Fibroblast of lung (primary cell): ENCODE results near the gene VASN. TPM values are rescaled to one million over a fixed set of nuclear protein-coding genes. Genes with fewer than 3 reads are reported as not detected.
A peak's percentile ranks its signal among the peaks of the same experiment; 100 is the strongest.

ENCODE experiments used
- DNase-seq, 2 donors: peaks; one replicate each; pipeline versions ENCODE4 v3.0.0 to v3.0.0-alpha.2; 2010; ENCODE audit warnings: low read depth in 2 of 2
- H2AFZ ChIP-seq: 2 replicates; pipeline ENCODE4 v1.5.1; 2012; ENCODE audit warnings: low read length, control low read depth, inconsistent platforms
- H3K27ac ChIP-seq: 2 replicates; pipeline ENCODE4 v1.5.1; 2011; ENCODE audit warnings: low read length, control low read depth; ENCODE audit not compliant: insufficient read depth
- H3K27me3 ChIP-seq: 2 replicates; pipeline ENCODE4 v1.5.1; 2011; ENCODE audit warnings: mild to moderate bottlenecking, low read length; ENCODE audit not compliant: control insufficient read depth, insufficient read depth
- H3K36me3 ChIP-seq: 2 replicates; pipeline ENCODE4 v1.5.1; 2011; ENCODE audit warnings: low read length; ENCODE audit not compliant: control insufficient read depth, insufficient read depth
- H3K4me1 ChIP-seq: 2 replicates; pipeline ENCODE4 v1.5.1; 2011; ENCODE audit warnings: low read length; ENCODE audit not compliant: control insufficient read depth, insufficient read depth; ENCODE audit errors: extremely low read depth
- H3K4me2 ChIP-seq: 2 replicates; pipeline ENCODE4 v1.5.1; 2011; ENCODE audit warnings: low read length, control low read depth; ENCODE audit not compliant: insufficient read depth; ENCODE audit errors: extremely low read depth
- H3K4me3 ChIP-seq, 4 experiments: fragments of 200-600 bp in 1 of 4; sonication (generic) in 1 of 4; replicated peaks in 1 of 4; 2 replicates each; pipeline ENCODE4 v1.5.1; 2011 to 2016; ENCODE audit warnings: low read length in 4 of 4, low read depth in 3 of 4, mild to moderate bottlenecking in 3 of 4, control low read depth in 2 of 4, inconsistent platforms in 1 of 4, mixed read lengths in 1 of 4; ENCODE audit not compliant: insufficient read depth in 1 of 4; ENCODE audit errors: control extremely low read depth in 1 of 4
- H3K79me2 ChIP-seq: 2 replicates; pipeline ENCODE4 v1.5.1; 2012; ENCODE audit warnings: mild to moderate bottlenecking, low read length, inconsistent platforms; ENCODE audit not compliant: control insufficient read depth, insufficient read depth
- H3K9ac ChIP-seq: 2 replicates; pipeline ENCODE4 v1.5.1; 2011; ENCODE audit warnings: mild to moderate bottlenecking, low read length, control low read depth; ENCODE audit not compliant: insufficient read depth
- H3K9me3 ChIP-seq: 2 replicates; pipeline ENCODE4 v1.5.1; 2012; ENCODE audit warnings: low read depth, low read length; ENCODE audit not compliant: control insufficient read depth, insufficient read depth
- H4K20me1 ChIP-seq: 2 replicates; pipeline ENCODE4 v1.5.1; 2011; ENCODE audit warnings: low read length; ENCODE audit not compliant: control insufficient read depth, insufficient read depth; ENCODE audit errors: extremely low read depth
- CTCF ChIP-seq, 2 donors: IDR thresholded peaks in 1 of 2; conservative IDR thresholded peaks in 1 of 2; 1 replicate in 1 of 2; 2 replicates in 1 of 2; pipeline ENCODE4 v1.5.1; 2011 to 2012; ENCODE audit warnings: low read length in 2 of 2, control low read depth in 1 of 2, inconsistent platforms in 1 of 2, low read depth in 1 of 2, mild to moderate bottlenecking in 1 of 2
- EZH2 ChIP-seq: IDR thresholded peaks from 2 replicates; pipeline ENCODE4 v1.5.1; 2012; ENCODE audit warnings: low read length, control low read depth, mild to moderate bottlenecking; ENCODE audit errors: missing control alignments
- polyA plus RNA-seq, 2 donors: library from polyadenylated mRNA; depleted of rRNA in 1 of 2; stranded (reverse) in 1 of 2; unstranded in 1 of 2; fragments of >200 nt; gene quantifications; 2 replicates each; pipeline ENCODE4 v1.2.1, GENCODE V29; 2011 to 2012; ENCODE audit warnings: missing spikeins in 1 of 2
- total RNA-seq: library from RNA; depleted of rRNA; stranded (reverse); fragments of >200 nt; gene quantifications from 2 replicates; pipeline ENCODE4 v1.2.1, GENCODE V29; 2014

Gene VASN
- total and polyA plus RNA-seq, 2 donors (not counting 1 experiment from before 2014, with no cell fraction given), result 61.9 to 79.4 TPM

GRCh38 chr16:4383591-4384444, 12.2 kb downstream of the VASN start:
- peak overlapping the region; percentile 71 for H3K27ac ChIP-seq
- H3K79me2 ChIP-seq, result peaks cover 35% of the 10 kb centered on the region
- no peak overlapping the region for H3K9ac ChIP-seq
- H2AFZ ChIP-seq, result no peak overlapping the region
- H3K4me2 ChIP-seq, result no peak overlapping the region
- H3K27me3 ChIP-seq, result no peaks in the 10 kb centered on the region
- H3K4me1 ChIP-seq, result peaks cover 53% of the 10 kb centered on the region
- no peak for DNase-seq
- H3K4me3 ChIP-seq, result no peak overlapping the region
- no peaks in the 10 kb centered on the region for H4K20me1 ChIP-seq
- H3K9me3 ChIP-seq, result no peaks in the 10 kb centered on the region
- H3K36me3 ChIP-seq, result peaks cover 41% of the 10 kb centered on the region
- no peak for TF ChIP-seq EZH2
- no peak for TF ChIP-seq CTCF (conservative IDR thresholded peaks at IDR 0.05 in 1 of 2, IDR thresholded peaks at IDR 0.05 in 1 of 2; ENCODE audit: low read depth in 1 of 2, low read length in 2 of 2)

GRCh38 chr16:4384509-4384942, 12.9 kb downstream of the VASN start:
- TF ChIP-seq CTCF (conservative IDR thresholded peaks at IDR 0.05 in 1 of 2, IDR thresholded peaks at IDR 0.05 in 1 of 2; ENCODE audit: low read depth in 1 of 2, low read length in 2 of 2) (no peak), EZH2 (no peak)
- Histone ChIP-seq H3K27me3 (no peaks in the 10 kb centered on the region), H3K36me3 (peaks cover 35% of the 10 kb centered on the region), H3K4me3 (no peak overlapping the region), H2AFZ (no peak overlapping the region), H3K79me2 (peaks cover 28% of the 10 kb centered on the region), H3K4me2 (no peak overlapping the region), H3K4me1 (peaks cover 59% of the 10 kb centered on the region), H4K20me1 (no peaks in the 10 kb centered on the region), H3K27ac (peak overlapping the region; percentile 71), H3K9ac (no peak overlapping the region), H3K9me3 (no peaks in the 10 kb centered on the region)
- peak in 1 of 2 donors; percentile 49 for DNase-seq

- H3K4me2 ChIP-seq, result no peak overlapping the region
- H2AFZ ChIP-seq, result no peak overlapping the region
- no peaks in the 10 kb centered on the region for H4K20me1 ChIP-seq
- H3K9ac ChIP-seq, result no peak overlapping the region
- peaks cover 24% of the 10 kb centered on the region for H3K79me2 ChIP-seq
- H3K9me3 ChIP-seq, result no peaks in the 10 kb centered on the region
- no peak overlapping the region for H3K4me3 ChIP-seq
- peaks cover 63% of the 10 kb centered on the region for H3K4me1 ChIP-seq
- peaks cover 36% of the 10 kb centered on the region for H3K36me3 ChIP-seq
- H3K27ac ChIP-seq, result peak overlapping the region; percentile 58
- DNase-seq, result no peak
- H3K27me3 ChIP-seq, result no peaks in the 10 kb centered on the region
- no peak for TF ChIP-seq EZH2
- no peak for TF ChIP-seq CTCF (conservative IDR thresholded peaks at IDR 0.05 in 1 of 2, IDR thresholded peaks at IDR 0.05 in 1 of 2; ENCODE audit: low read depth in 1 of 2, low read length in 2 of 2)
Measured at GRCh38 chr16:4385066-4385788, 13.6 kb downstream of the VASN start.
